A673 (cell line): Measurements from ENCODE around the gene EFHC1. TPM values are rescaled to one million over a fixed set of nuclear protein-coding genes. Genes with fewer than 3 reads are reported as not detected.

Source experiments
- BruUV-seq: library from RNA; stranded (reverse); fragments of 400-500 nt; replicated peaks from 2 replicates; lab custom pipeline; 2021; lab: Mats Ljungman, UMichigan
- CTCF ChIA-PET: fragments of 300-600 bp; sonication (Branson Sonifier 250); formaldehyde crosslinking; loops from one replicate; lab custom pipeline; 2022; ENCODE audit warnings: antibody characterized with exemption; lab: Charles Lee
- POLR2A ChIA-PET: fragments of 300-600 bp; sonication (Branson Sonifier 250); formaldehyde crosslinking; loops from one replicate; lab custom pipeline; 2022; ENCODE audit warnings: antibody characterized with exemption; ENCODE audit not compliant: low non-redundant PET; lab: Charles Lee
- DNase-seq: peaks from one replicate; pipeline ENCODE4 v3.0.0-alpha.2; 2015; ENCODE audit warnings: low spot score
- H3K27ac ChIP-seq: fragments of 200-600 bp; sonication (generic); 2 replicates; pipeline ENCODE4 v1.5.1; 2016; ENCODE audit warnings: mixed run types, low read depth, mild to moderate bottlenecking, mixed read lengths, antibody characterized with exemption, low read length; ENCODE audit not compliant: poor library complexity, severe bottlenecking
- H3K27me3 ChIP-seq: fragments of 200-600 bp; sonication (generic); replicated peaks from 2 replicates; pipeline ENCODE4 v1.6.1; 2017; ENCODE audit warnings: mixed run types, low read depth, mild to moderate bottlenecking, mixed read lengths, antibody characterized with exemption, low read length; ENCODE audit not compliant: insufficient read depth, poor library complexity
- H3K36me3 ChIP-seq: fragments of 200-600 bp; sonication (generic); 2 replicates; pipeline ENCODE4 v1.6.1; 2016; ENCODE audit warnings: mixed run types, mild to moderate bottlenecking, mixed read lengths, antibody characterized with exemption, low read length; ENCODE audit not compliant: insufficient read depth, poor library complexity, severe bottlenecking
- H3K4me1 ChIP-seq: fragments of 200-600 bp; sonication (generic); 2 replicates; pipeline ENCODE4 v1.6.1; 2017; ENCODE audit warnings: mixed run types, mild to moderate bottlenecking, mixed read lengths, antibody characterized with exemption, low read length; ENCODE audit not compliant: insufficient read depth, poor library complexity, severe bottlenecking
- H3K4me3 ChIP-seq: fragments of 200-600 bp; sonication (generic); 2 replicates; pipeline ENCODE4 v1.5.1; 2016; ENCODE audit warnings: low read depth, mixed run types, mild to moderate bottlenecking, mixed read lengths, low read length; ENCODE audit not compliant: poor library complexity, severe bottlenecking
- H3K9me3 ChIP-seq: fragments of 200-600 bp; sonication (generic); 2 replicates; pipeline ENCODE4 v1.6.1; 2016; ENCODE audit warnings: mixed run types, low read depth, mild to moderate bottlenecking, mixed read lengths, antibody characterized with exemption, low read length; ENCODE audit not compliant: poor library complexity, severe bottlenecking
- CTCF ChIP-seq: fragments of 300-800, 200-600 bp; sonication (generic); conservative IDR thresholded peaks from 2 replicates; pipeline ENCODE4 v1.5.1; 2017; ENCODE audit warnings: low read depth, mild to moderate bottlenecking, antibody characterized with exemption, low read length, moderate library complexity, mixed read lengths
- EZH2 ChIP-seq: fragments of 200-600 bp; sonication (generic); IDR thresholded peaks from 2 replicates; pipeline ENCODE4 v1.6.1; 2017; ENCODE audit warnings: borderline replicate concordance, low read depth, mild to moderate bottlenecking, mixed read lengths, antibody characterized with exemption, low read length; ENCODE audit not compliant: poor library complexity, severe bottlenecking
- intact Hi-C: fragments of 100-400 bp; cut with micrococcal nuclease; formaldehyde crosslinking; loops from one replicate; pipeline ENCODE4 v1.10.0; 2022; ENCODE audit not compliant: unreplicated experiment
- total RNA-seq: library from RNA; stranded (reverse); gene quantifications from 2 replicates; pipeline ENCODE4 v1.2.3, GENCODE V29; 2021

The EFHC1 gene
- total RNA-seq, 1 experiment from 2014 or later, result 16.9 TPM

GRCh38 chr6:52494298-52495072 is 74.3 kb downstream of the EFHC1 start:
- Histone ChIP-seq H3K36me3 (no peaks in the 10 kb centered on the region), H3K4me1 (no peaks in the 10 kb centered on the region), H3K9me3 (no peaks in the 10 kb centered on the region), H3K27ac (no peak overlapping the region), H3K27me3 (no peaks in the 10 kb centered on the region), H3K4me3 (no peak overlapping the region)
- intact Hi-C loops, result no loop called here
- DNase-seq, result no peak
- no peak for TF ChIP-seq EZH2
- TF ChIP-seq CTCF, result no peak
- ChIA-PET POLR2A (no interaction called here), CTCF (no interaction called here)
- BruUV-seq, result no TSS peak

GRCh38 chr6:52495922-52496321 is 75.8 kb downstream of the EFHC1 start:
- Histone ChIP-seq H3K27ac (no peak overlapping the region), H3K4me3 (no peak overlapping the region), H3K9me3 (no peaks in the 10 kb centered on the region), H3K27me3 (no peaks in the 10 kb centered on the region), H3K4me1 (no peaks in the 10 kb centered on the region), H3K36me3 (no peaks in the 10 kb centered on the region)
- POLR2A ChIA-PET, result no interaction called here
- CTCF ChIA-PET, result no interaction called here
- no TSS peak for BruUV-seq
- no peak for TF ChIP-seq CTCF
- no peak for TF ChIP-seq EZH2
- intact Hi-C loops, result no loop called here
- DNase-seq, result no peak

- DNase-seq, result no peak
- Histone ChIP-seq H3K9me3 (no peaks in the 10 kb centered on the region), H3K4me1 (no peaks in the 10 kb centered on the region), H3K36me3 (no peaks in the 10 kb centered on the region), H3K27me3 (no peaks in the 10 kb centered on the region), H3K27ac (no peak overlapping the region), H3K4me3 (no peak overlapping the region)
- no TSS peak for BruUV-seq
- ChIA-PET CTCF (no interaction called here), POLR2A (no interaction called here)
- intact Hi-C loops, result no loop called here
- TF ChIP-seq EZH2 (no peak), CTCF (no peak)
These were observed 76.5 kb downstream of the EFHC1 start for GRCh38 chr6:52496631-52497030.
